Measurements from ENCODE around the gene CTNNA2.

- no peak for TF ChIP-seq GATA2 (IDR thresholded peaks at IDR 0.05; ENCODE audit: low read depth, low read length)
- TF ChIP-seq GATA3 (IDR thresholded peaks at IDR 0.05; ENCODE audit: low read depth, low read length) = no peak
Observed at GRCh38 chr2:79857888-79858287, 345.0 kb downstream of the CTNNA2 start.

Measured in SH-SY5Y (cell line).